Thyroid gland (tissue), 4 donors: Measurements from ENCODE around the gene CPNE2.
"Not testable (repeated sequence)": the region's sequence is repeated elsewhere in the genome, so short reads cannot be mapped to it uniquely, and the experiment has no call there.

Experiments used
- CTCF ChIP-seq, 6 experiments: fragments of 200-600 bp in 3 of 6; fragments of 450-650 bp in 3 of 6; sonication (generic) in 3 of 6; IDR thresholded peaks; one replicate each; pipeline ENCODE4 v1.5.1; 2016 to 2019; ENCODE audit warnings: antibody characterized with exemption in 6 of 6, mild to moderate bottlenecking in 2 of 6, inconsistent platforms in 1 of 6, moderate library complexity in 1 of 6
- POLR2A ChIP-seq, 2 donors: fragments of 450-650 bp; IDR thresholded peaks; one replicate each; pipeline ENCODE4 v1.6.1; 2017; ENCODE audit warnings: antibody characterized with exemption in 2 of 2, mild to moderate bottlenecking in 2 of 2, moderate library complexity in 1 of 2

- TF ChIP-seq CTCF, POLR2A (IDR thresholded peaks at IDR 0.05): not testable (repeated sequence)
Measured at GRCh38 chr16:57109259-57110105, 17.1 kb downstream of the CPNE2 start.
